HEK293 (cell line): ENCODE measurements around the gene HDAC7.

Experiments used
- CTCF ChIA-PET: fragments of 350-600 bp; formaldehyde crosslinking; extraction: SDS; loops from one replicate; lab custom pipeline; 2021; ENCODE audit warnings: antibody characterized with exemption; lab: Yijun Ruan, JAX
- POLR2A ChIA-PET: fragments of 300-600 bp; formaldehyde crosslinking; extraction: SDS; loops from one replicate; lab custom pipeline; 2020; ENCODE audit warnings: antibody characterized with exemption, inconsistent platforms; lab: Yijun Ruan, JAX
- H3K27ac ChIP-seq: fragments of 200-500 bp; sonication (Bioruptor generic); 2 replicates; pipeline ENCODE4 v1.5.1; 2014; ENCODE audit warnings: low read depth, low read length, control low read depth, inconsistent platforms; ENCODE audit errors: extremely low read depth
- H3K36me3 ChIP-seq, 2 experiments: fragments of 200-500 bp in 1 of 2; sonication (Bioruptor generic) in 1 of 2; 1 replicate in 1 of 2; 2 replicates in 1 of 2; pipeline ENCODE4 v1.5.1; 2014 to 2017; ENCODE audit warnings: inconsistent platforms in 2 of 2, low read length in 2 of 2; ENCODE audit not compliant: control insufficient read depth in 2 of 2, insufficient read depth in 1 of 2
- H3K4me1 ChIP-seq: fragments of 200-500 bp; sonication (Bioruptor generic); 2 replicates; pipeline ENCODE4 v1.5.1; 2014; ENCODE audit warnings: mild to moderate bottlenecking, low read length, inconsistent platforms; ENCODE audit not compliant: control insufficient read depth, insufficient read depth
- H3K4me3 ChIP-seq: 2 replicates; pipeline ENCODE4 v1.5.1; 2011; ENCODE audit warnings: low read depth, mild to moderate bottlenecking, control low read depth, low read length, moderate library complexity
- H3K9me3 ChIP-seq: fragments of 200-500 bp; sonication (Bioruptor generic); 2 replicates; pipeline ENCODE4 v1.5.1; 2014; ENCODE audit warnings: low read depth, low read length, inconsistent platforms; ENCODE audit not compliant: control insufficient read depth, insufficient read depth
- CTCF ChIP-seq: fragments of 450-650 bp; formaldehyde crosslinking; IDR thresholded peaks from 2 replicates; pipeline ENCODE4 v1.5.1; 2016; ENCODE audit warnings: missing biosample characterization, missing genetic modification characterization
- EGR2 ChIP-seq: fragments of 450-650 bp; formaldehyde crosslinking; IDR thresholded peaks from 2 replicates; pipeline ENCODE4 v1.5.1; 2016; ENCODE audit warnings: low read depth, missing biosample characterization, missing genetic modification characterization
- ELK4 ChIP-seq: IDR thresholded peaks from 2 replicates; pipeline ENCODE4 v1.6.1; 2011; ENCODE audit warnings: mild to moderate bottlenecking, low read depth, low read length, borderline replicate concordance
- GLIS1 ChIP-seq: fragments of 450-650 bp; formaldehyde crosslinking; IDR thresholded peaks from 2 replicates; pipeline ENCODE4 v1.5.1; 2016; ENCODE audit warnings: missing biosample characterization, missing genetic modification characterization
- GLIS2 ChIP-seq: fragments of 450-650 bp; formaldehyde crosslinking; IDR thresholded peaks from 2 replicates; pipeline ENCODE4 v1.5.1; 2016; ENCODE audit warnings: missing biosample characterization, missing genetic modification characterization
- HIC1 ChIP-seq: fragments of 450-650 bp; formaldehyde crosslinking; IDR thresholded peaks from 2 replicates; pipeline ENCODE4 v1.5.1; 2016; ENCODE audit warnings: missing biosample characterization, missing genetic modification characterization
- PATZ1 ChIP-seq: fragments of 450-650 bp; formaldehyde crosslinking; IDR thresholded peaks from 2 replicates; pipeline ENCODE4 v1.5.1; 2016; ENCODE audit warnings: missing biosample characterization, missing genetic modification characterization
- RBAK ChIP-seq: fragments of 450-650 bp; formaldehyde crosslinking; IDR thresholded peaks from 2 replicates; pipeline ENCODE4 v1.5.1; 2016; ENCODE audit warnings: missing biosample characterization, missing genetic modification characterization
- REPIN1 ChIP-seq: fragments of 450-650 bp; formaldehyde crosslinking; IDR thresholded peaks from 2 replicates; pipeline ENCODE4 v1.5.1; 2017; ENCODE audit warnings: missing biosample characterization, missing genetic modification characterization, low read depth
- ZBTB17 ChIP-seq: fragments of 450-650 bp; formaldehyde crosslinking; IDR thresholded peaks from 2 replicates; pipeline ENCODE4 v1.5.1; 2016; ENCODE audit warnings: missing biosample characterization, missing genetic modification characterization
- ZBTB20 ChIP-seq: fragments of 450-650 bp; formaldehyde crosslinking; IDR thresholded peaks from 2 replicates; pipeline ENCODE4 v1.5.1; 2016; ENCODE audit warnings: missing biosample characterization, missing genetic modification characterization
- ZBTB8A ChIP-seq: fragments of 450-650 bp; formaldehyde crosslinking; IDR thresholded peaks from 2 replicates; pipeline ENCODE4 v1.5.1; 2016; ENCODE audit warnings: missing biosample characterization, missing genetic modification characterization
- ZFHX2 ChIP-seq: fragments of 450-650 bp; formaldehyde crosslinking; conservative IDR thresholded peaks from 2 replicates; pipeline ENCODE4 v1.5.1; 2016; ENCODE audit warnings: missing biosample characterization, missing genetic modification characterization
- ZIC2 ChIP-seq: fragments of 450-650 bp; formaldehyde crosslinking; IDR thresholded peaks from 2 replicates; pipeline ENCODE4 v1.5.1; 2016; ENCODE audit warnings: missing biosample characterization, missing genetic modification characterization
- ZNF132 ChIP-seq: fragments of 450-650 bp; formaldehyde crosslinking; IDR thresholded peaks from 2 replicates; pipeline ENCODE4 v1.5.1; 2017; ENCODE audit warnings: missing biosample characterization, missing genetic modification characterization, borderline replicate concordance
- ZNF214 ChIP-seq: fragments of 450-650 bp; formaldehyde crosslinking; IDR thresholded peaks from 2 replicates; pipeline ENCODE4 v1.5.1; 2017; ENCODE audit warnings: missing biosample characterization, mild to moderate bottlenecking, missing genetic modification characterization, borderline replicate concordance
- ZNF398 ChIP-seq: fragments of 450-650 bp; formaldehyde crosslinking; IDR thresholded peaks from 2 replicates; pipeline ENCODE4 v1.5.1; 2017; ENCODE audit warnings: missing biosample characterization, missing genetic modification characterization
- ZNF561 ChIP-seq: fragments of 450-650 bp; IDR thresholded peaks from 2 replicates; pipeline ENCODE4 v1.5.1; 2018; ENCODE audit warnings: missing biosample characterization, missing genetic modification characterization, borderline replicate concordance
- ZNF600 ChIP-seq: fragments of 450-650 bp; formaldehyde crosslinking; IDR thresholded peaks from 2 replicates; pipeline ENCODE4 v1.5.1; 2016; ENCODE audit warnings: missing biosample characterization, missing genetic modification characterization

Gene HDAC7

GRCh38 chr12:47818007-47818376, 1.7 kb downstream of the HDAC7 start (continued):
- no peak for TF ChIP-seq ZNF561

- Histone ChIP-seq H3K9me3 (no peaks in the 10 kb centered on the region), H3K4me3 (no peak overlapping the region), H3K27ac (peak overlapping the region; percentile 1; the same call in 1 of the 2 replicates), H3K36me3 (peaks cover 0 to 7% of the 10 kb centered on the region in 2 experiments; a peak in 1 of 3 replicates), H3K4me1 (peaks cover 12% of the 10 kb centered on the region)
- ChIA-PET CTCF (interaction anchor here (0.7 to 7.3 kb wide), 10 partner anchors 9 to 102 kb away, joined by 3 to 91 read pairs (median 4); no protein-coding TSS in a partner anchor), POLR2A (interaction anchor here (1.2 to 2.6 kb wide), 4 partner anchors 9 to 112 kb away, joined by 3 to 15 read pairs (median 6); partner anchors contain the start of gene RPAP3)
- TF ChIP-seq ZBTB20 (tag by site-specific recombination) = peak; percentile 90
- peak; percentile 46; the same call in 1 of the 2 replicates for TF ChIP-seq GLIS2
- TF ChIP-seq CTCF (tag by site-specific recombination) = peak; percentile 71
- no peak for TF ChIP-seq ELK4
- TF ChIP-seq ZNF600 = peak; percentile 61; the same call in 1 of the 2 replicates
- TF ChIP-seq ZNF132 (tag by site-specific recombination) = no peak
- peak; percentile 27; the same call in 1 of the 2 replicates for TF ChIP-seq ZIC2 (tag by site-specific recombination)
Measured at GRCh38 chr12:47817272-47818006, 2.3 kb downstream of the HDAC7 start.

GRCh38 chr12:47816403-47817271, 3.1 kb downstream of the HDAC7 start:
- ChIA-PET POLR2A (interaction anchor here (1.2 to 2.6 kb wide), 4 partner anchors 9 to 111 kb away, joined by 3 to 15 read pairs (median 6); partner anchors contain the start of gene RPAP3), CTCF (interaction anchor here (0.7 to 7.3 kb wide), 8 partner anchors 8 to 101 kb away, joined by 3 to 91 read pairs (median 6); no protein-coding TSS in a partner anchor)
- H3K27ac ChIP-seq = peak overlapping the region; percentile 1; the same call in 1 of the 2 replicates
- H3K9me3 ChIP-seq = no peaks in the 10 kb centered on the region
- H3K4me1 ChIP-seq = peaks cover 18% of the 10 kb centered on the region
- peaks cover 0 to 7% of the 10 kb centered on the region in 2 experiments; a peak in 1 of 3 replicates for H3K36me3 ChIP-seq
- H3K4me3 ChIP-seq = no peak overlapping the region
- 0 out of 2 replicates have a peak, but pooled peaks have one; percentile 14 for TF ChIP-seq ZBTB8A (tag by site-specific recombination)
- no peak for TF ChIP-seq HIC1 (tag by site-specific recombination)
- peak; percentile 76 for TF ChIP-seq EGR2
- TF ChIP-seq ZIC2 (tag by site-specific recombination) = peak; percentile 62
- TF ChIP-seq ZNF398 (tag by site-specific recombination) = 0 out of 2 replicates have a peak, but pooled peaks have one; percentile 41
- TF ChIP-seq ZFHX2 (tag by site-specific recombination) = peak; percentile 82
- TF ChIP-seq RBAK (tag by site-specific recombination) = no peak
- TF ChIP-seq REPIN1 = no peak
- peak; percentile 53 for TF ChIP-seq GLIS1 (tag by site-specific recombination)
- TF ChIP-seq ZBTB17 (tag by site-specific recombination) = 0 out of 2 replicates have a peak, but pooled peaks have one; percentile 22
- TF ChIP-seq PATZ1 (tag by site-specific recombination) = peak; percentile 24; the same call in 1 of the 2 replicates
- TF ChIP-seq ZNF214 (tag by site-specific recombination) = no peak
- TF ChIP-seq, all 188 proteins: peak for 8
